Esophagus squamous epithelium (tissue), 4 donors: ENCODE data around the gene ALDH4A1.

Experiments used
- POLR2A ChIP-seq, 4 donors: fragments of 450-650 bp; IDR thresholded peaks; one replicate each; pipeline ENCODE4 v1.6.1; 2017; ENCODE audit warnings: antibody characterized with exemption in 4 of 4, mild to moderate bottlenecking in 4 of 4, moderate library complexity in 3 of 4
- TF ChIP-seq, protein P1 (sequence below), 6 experiments: fragments of 450-650 bp in 4 of 6; fragments of 200-600 bp in 2 of 6; sonication (generic) in 2 of 6; IDR thresholded peaks; one replicate each; pipeline ENCODE4 v1.5.1; 2016 to 2019; ENCODE audit warnings: antibody characterized with exemption in 6 of 6, mild to moderate bottlenecking in 4 of 6, moderate library complexity in 4 of 6

DNA sequence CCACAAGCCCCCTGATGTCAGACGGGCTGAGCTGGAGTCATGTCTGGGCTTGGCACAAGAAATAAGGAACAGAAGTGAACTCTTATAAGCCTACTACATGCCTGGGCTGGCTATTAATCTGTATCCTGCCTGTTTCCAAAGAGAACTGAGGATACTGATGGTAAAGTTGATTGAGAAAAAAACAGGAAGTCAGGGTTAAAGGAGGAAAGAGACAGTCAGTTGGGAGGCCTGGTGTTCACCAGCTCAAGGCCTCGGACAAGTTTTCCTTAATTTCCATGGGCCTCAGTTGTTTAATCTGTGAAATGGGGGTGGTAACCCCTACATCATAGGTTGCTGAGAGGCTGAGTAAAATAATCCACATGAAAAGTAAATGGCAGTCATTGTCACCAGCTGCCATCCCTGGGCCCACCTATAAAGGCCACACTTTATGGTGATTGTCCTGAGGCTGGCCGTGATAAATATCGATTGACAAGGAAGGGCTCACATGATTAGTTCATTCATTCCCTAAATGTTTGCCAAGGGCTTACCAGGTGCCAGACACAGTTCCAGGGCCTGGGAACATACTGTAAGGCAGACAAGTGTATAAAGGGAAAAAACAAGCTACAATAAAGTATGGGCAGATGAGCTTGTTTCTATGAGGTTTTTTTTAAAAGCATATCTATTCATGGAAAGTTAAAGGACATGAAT lies 2.8 kb downstream of the ALDH4A1 start:
- TF ChIP-seq POLR2A (IDR thresholded peaks at IDR 0.05): no peak
- TF ChIP-seq, protein P1, sequence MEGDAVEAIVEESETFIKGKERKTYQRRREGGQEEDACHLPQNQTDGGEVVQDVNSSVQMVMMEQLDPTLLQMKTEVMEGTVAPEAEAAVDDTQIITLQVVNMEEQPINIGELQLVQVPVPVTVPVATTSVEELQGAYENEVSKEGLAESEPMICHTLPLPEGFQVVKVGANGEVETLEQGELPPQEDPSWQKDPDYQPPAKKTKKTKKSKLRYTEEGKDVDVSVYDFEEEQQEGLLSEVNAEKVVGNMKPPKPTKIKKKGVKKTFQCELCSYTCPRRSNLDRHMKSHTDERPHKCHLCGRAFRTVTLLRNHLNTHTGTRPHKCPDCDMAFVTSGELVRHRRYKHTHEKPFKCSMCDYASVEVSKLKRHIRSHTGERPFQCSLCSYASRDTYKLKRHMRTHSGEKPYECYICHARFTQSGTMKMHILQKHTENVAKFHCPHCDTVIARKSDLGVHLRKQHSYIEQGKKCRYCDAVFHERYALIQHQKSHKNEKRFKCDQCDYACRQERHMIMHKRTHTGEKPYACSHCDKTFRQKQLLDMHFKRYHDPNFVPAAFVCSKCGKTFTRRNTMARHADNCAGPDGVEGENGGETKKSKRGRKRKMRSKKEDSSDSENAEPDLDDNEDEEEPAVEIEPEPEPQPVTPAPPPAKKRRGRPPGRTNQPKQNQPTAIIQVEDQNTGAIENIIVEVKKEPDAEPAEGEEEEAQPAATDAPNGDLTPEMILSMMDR (IDR thresholded peaks at IDR 0.05): no peak
